WTC11 (cell line): Measurements from ENCODE around the gene CYGB.

ENCODE experiments used
- CREB1 ChIP-seq: sonication (generic); formaldehyde crosslinking; IDR thresholded peaks from 2 replicates; pipeline ENCODE4 v1.8.0; 2023; ENCODE audit warnings: mild to moderate bottlenecking, missing genetic modification reagents
- HMGA2 ChIP-seq: fragments of 250-450 bp; sonication (Bioruptor Pico); IDR thresholded peaks from 2 replicates; pipeline ENCODE4 v1.4.0; 2021; ENCODE audit warnings: mild to moderate bottlenecking, moderate library complexity
- JUN ChIP-seq: sonication (generic); formaldehyde crosslinking; IDR thresholded peaks from 2 replicates; pipeline ENCODE4 v1.8.0; 2023; ENCODE audit warnings: mild to moderate bottlenecking, missing genetic modification reagents
- NR1H2 ChIP-seq: sonication (generic); formaldehyde crosslinking; IDR thresholded peaks from 2 replicates; pipeline ENCODE4 v1.9.0; 2021; ENCODE audit warnings: mild to moderate bottlenecking, moderate library complexity, missing genetic modification reagents
- TCF7 ChIP-seq: sonication (generic); formaldehyde crosslinking; IDR thresholded peaks from 2 replicates; pipeline ENCODE4 v1.8.0; 2022; ENCODE audit warnings: mild to moderate bottlenecking, low read depth, missing genetic modification reagents, moderate library complexity

DNA sequence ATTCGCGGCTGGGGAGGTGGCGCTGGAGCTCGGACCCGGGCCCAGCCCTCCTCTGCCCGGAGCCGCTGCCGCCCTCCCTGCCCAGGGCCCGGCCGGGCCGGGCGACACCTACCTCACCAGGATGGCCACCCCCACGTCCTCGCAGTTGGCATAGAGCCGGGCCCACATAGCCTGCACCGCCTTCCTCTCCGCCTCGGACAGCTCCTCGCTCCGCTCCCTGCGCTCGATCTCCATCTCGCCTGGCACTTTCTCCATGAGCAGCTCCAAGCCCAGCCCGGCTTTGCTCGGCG, 276 bp downstream of the CYGB start:
- no peak for TF ChIP-seq HMGA2 (CRISPR knock-in tag)
- TF ChIP-seq JUN: no peak
- TF ChIP-seq CREB1: no peak
- no peak for TF ChIP-seq TCF7 (CRISPR knock-in tag)
- TF ChIP-seq NR1H2: no peak
